Hematopoietic multipotent progenitor cell treated with erythropoietin and hydrocortisone succinate and interleukin-3 and kit ligand, for 4 days (in vitro differentiated cells): ENCODE results near the gene ZNF281.

Experiments used
- DNase-seq: peaks from one replicate; pipeline ENCODE4 v3.0.0-alpha.2; 2015

The ZNF281 gene

GRCh38 chr1:200388791-200389190, 21.0 kb downstream of the ZNF281 start:
- no peak for DNase-seq

GRCh38 chr1:200386416-200386815, 23.4 kb downstream of the ZNF281 start:
- no peak for DNase-seq

- DNase-seq, result no peak
Observed at GRCh38 chr1:200384818-200385390, 24.9 kb downstream of the ZNF281 start.

- DNase-seq, result no peak
Observed at GRCh38 chr1:200381256-200381984, 28.4 kb downstream of the ZNF281 start.

- no peak for DNase-seq
Observed at GRCh38 chr1:200380589-200381021, 29.2 kb downstream of the ZNF281 start.

- no peak for DNase-seq
Observed at GRCh38 chr1:200379940-200380588, 29.8 kb downstream of the ZNF281 start.

GRCh38 chr1:200379432-200379757, 30.4 kb downstream of the ZNF281 start:
- no peak for DNase-seq

- no peak for DNase-seq
Observed at GRCh38 chr1:200378096-200378495, 31.7 kb downstream of the ZNF281 start.

- DNase-seq, result peak; percentile 34
Observed at GRCh38 chr1:200376528-200376927, 33.3 kb downstream of the ZNF281 start.

- no peak for DNase-seq
Observed at GRCh38 chr1:200374569-200375295, 35.1 kb downstream of the ZNF281 start.

GRCh38 chr1:200373811-200374231, 36.0 kb downstream of the ZNF281 start:
- DNase-seq, result no peak

- DNase-seq, result no peak
Observed at GRCh38 chr1:200372885-200373181, 37.0 kb downstream of the ZNF281 start.

- DNase-seq, result no peak
Observed at GRCh38 chr1:200372095-200372884, 37.5 kb downstream of the ZNF281 start.

GRCh38 chr1:200369706-200370105, 40.1 kb downstream of the ZNF281 start:
- DNase-seq, result no peak

GRCh38 chr1:200369131-200369530, 40.7 kb downstream of the ZNF281 start:
- DNase-seq, result no peak

- DNase-seq, result no peak
Observed at GRCh38 chr1:200368556-200368955, 41.3 kb downstream of the ZNF281 start.

GRCh38 chr1:200367841-200368534, 41.8 kb downstream of the ZNF281 start:
- DNase-seq, result peak; percentile 60

- DNase-seq, result peak; percentile 58
Observed at GRCh38 chr1:200366577-200367253, 43.1 kb downstream of the ZNF281 start.

GRCh38 chr1:200365897-200366426, 43.9 kb downstream of the ZNF281 start:
- DNase-seq, result no peak

- DNase-seq, result no peak
Observed at GRCh38 chr1:200364831-200365230, 45.0 kb downstream of the ZNF281 start.

GRCh38 chr1:200364091-200364759, 45.6 kb downstream of the ZNF281 start:
- peak; percentile 45 for DNase-seq
